Measurements from ENCODE around the gene ASB18. TPM values are rescaled to one million over a fixed set of nuclear protein-coding genes. Genes with fewer than 3 reads are reported as not detected.

The ASB18 gene
- total RNA-seq, 3 donors from 2014 or later, result not detected

DNA sequence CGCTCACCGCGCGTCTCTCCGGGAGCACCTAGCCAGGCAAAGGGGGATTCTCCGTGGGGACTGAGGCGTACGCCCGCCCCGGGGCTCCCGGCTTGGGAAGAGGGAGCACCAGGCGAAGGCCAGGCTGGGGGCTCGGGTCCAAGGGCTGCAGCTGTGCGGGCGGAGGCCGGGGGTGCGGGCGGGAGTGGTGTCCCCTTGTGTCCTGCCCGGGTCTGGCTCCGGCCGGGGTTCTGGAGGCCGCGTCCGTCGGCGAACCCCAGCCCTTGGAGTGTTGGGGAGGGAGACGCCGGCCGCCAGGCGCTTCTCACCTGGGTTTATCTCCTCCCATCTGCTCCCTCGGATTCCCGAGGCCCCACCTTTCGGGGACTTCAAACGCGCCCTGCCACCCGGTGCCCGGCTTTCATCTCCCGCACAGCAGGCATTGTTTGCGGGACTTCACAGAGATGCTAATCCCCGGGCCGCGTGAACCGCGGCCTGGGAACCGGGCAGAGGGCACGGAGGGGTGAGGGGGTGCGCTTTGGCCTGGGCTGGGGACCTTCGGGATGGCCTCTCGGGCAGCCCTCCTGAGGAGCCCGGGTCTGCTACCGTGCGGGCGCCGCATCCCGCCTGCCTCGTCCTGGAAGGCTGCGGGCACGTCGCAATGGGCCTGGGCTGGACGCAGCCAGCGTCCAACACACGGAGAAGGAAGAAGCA lies 91.0 kb downstream of the ASB18 start:
- H3K36me3 ChIP-seq (ENCODE audit: low read depth), result no peaks in the 10 kb centered on the region
- H3K9me3 ChIP-seq, result no peaks in the 10 kb centered on the region
- H3K4me3 ChIP-seq, result no peak overlapping the region
- DNase-seq, result no peak
- H3K4me1 ChIP-seq (ENCODE audit: low read depth), result peaks cover 17% of the 10 kb centered on the region
- intact Hi-C loops (cut with DNase I, micrococcal nuclease), result no loop called here
- no peak for ATAC-seq
- TF ChIP-seq, protein P1, sequence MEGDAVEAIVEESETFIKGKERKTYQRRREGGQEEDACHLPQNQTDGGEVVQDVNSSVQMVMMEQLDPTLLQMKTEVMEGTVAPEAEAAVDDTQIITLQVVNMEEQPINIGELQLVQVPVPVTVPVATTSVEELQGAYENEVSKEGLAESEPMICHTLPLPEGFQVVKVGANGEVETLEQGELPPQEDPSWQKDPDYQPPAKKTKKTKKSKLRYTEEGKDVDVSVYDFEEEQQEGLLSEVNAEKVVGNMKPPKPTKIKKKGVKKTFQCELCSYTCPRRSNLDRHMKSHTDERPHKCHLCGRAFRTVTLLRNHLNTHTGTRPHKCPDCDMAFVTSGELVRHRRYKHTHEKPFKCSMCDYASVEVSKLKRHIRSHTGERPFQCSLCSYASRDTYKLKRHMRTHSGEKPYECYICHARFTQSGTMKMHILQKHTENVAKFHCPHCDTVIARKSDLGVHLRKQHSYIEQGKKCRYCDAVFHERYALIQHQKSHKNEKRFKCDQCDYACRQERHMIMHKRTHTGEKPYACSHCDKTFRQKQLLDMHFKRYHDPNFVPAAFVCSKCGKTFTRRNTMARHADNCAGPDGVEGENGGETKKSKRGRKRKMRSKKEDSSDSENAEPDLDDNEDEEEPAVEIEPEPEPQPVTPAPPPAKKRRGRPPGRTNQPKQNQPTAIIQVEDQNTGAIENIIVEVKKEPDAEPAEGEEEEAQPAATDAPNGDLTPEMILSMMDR (IDR thresholded peaks at IDR 0.05), result no peak

DNA sequence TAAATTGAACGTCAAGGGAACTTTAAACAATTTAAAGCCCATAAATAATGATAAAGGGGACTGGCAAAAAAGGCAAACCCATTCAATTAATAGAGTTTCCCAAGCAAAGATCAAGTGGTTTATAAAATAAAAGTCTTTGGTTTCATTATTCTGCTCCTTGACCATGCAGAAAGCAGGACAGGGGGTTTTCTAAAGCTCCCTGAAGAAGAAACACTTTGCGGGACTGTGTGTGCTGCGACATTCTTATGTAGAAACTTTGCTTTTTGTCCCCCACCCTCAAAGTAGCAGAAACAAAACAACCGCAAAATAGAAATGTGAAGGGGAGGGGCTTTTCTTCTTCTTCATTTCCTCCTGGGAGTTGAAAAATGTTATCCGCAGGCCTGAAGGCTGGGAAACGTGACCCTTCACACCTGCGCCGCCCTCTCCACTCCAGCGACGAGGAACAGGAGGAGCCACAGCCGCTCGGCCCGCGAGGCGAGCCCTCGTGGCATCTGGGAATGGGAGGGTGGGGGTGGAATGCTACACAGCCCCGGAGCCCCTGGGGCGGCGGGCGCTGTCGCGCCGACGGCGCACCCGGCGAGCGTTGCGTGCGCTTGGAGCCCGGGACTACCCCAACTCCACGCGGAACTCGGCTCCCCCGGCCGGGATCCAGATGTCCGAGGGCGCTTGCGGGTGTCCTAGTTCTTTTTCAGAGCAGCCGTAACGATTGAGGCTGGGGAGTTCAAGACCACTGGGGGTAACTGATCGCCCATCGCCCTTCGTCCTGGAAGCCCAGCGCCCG lies 91.8 kb downstream of the ASB18 start:
- no peak for ATAC-seq
- Histone ChIP-seq H3K36me3 (ENCODE audit: low read depth) (no peaks in the 10 kb centered on the region), H3K9me3 (no peaks in the 10 kb centered on the region), H3K4me1 (ENCODE audit: low read depth) (peaks cover 16% of the 10 kb centered on the region), H3K4me3 (no peak overlapping the region)
- no peak for DNase-seq
- TF ChIP-seq, protein P1 (IDR thresholded peaks at IDR 0.05), result no peak
- intact Hi-C loops (cut with DNase I, micrococcal nuclease), result no loop called here

DNA sequence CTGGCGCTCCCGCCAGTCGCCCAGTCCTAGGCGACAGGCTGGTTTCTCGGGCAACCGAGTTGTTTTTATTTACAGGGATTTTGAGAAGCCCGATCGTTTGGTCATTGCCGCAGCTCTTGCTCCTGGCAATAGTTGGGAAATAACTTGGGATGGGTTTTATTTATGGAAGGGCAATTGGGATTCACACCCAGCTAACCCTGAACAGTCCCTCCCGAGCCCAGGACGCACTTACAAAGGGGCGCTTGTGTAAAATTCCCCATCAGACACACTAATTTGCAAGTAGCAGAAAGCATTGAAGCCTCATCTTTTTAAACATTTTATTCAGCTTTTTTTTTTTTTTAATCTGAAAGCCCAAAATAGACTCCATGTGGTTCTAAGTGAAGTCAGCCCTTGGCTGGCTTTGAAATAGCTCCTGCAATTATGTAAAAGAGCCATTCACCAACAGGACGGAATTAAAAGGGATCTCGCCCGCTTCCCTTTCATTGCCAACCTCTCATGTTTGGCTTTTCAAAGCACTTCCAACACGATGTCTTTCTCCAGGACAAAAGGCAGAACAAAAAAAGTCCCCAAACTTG lies 92.4 kb downstream of the ASB18 start:
- Histone ChIP-seq H3K4me1 (ENCODE audit: low read depth) (peaks cover 23% of the 10 kb centered on the region), H3K36me3 (ENCODE audit: low read depth) (no peaks in the 10 kb centered on the region), H3K9me3 (no peaks in the 10 kb centered on the region), H3K4me3 (no peak overlapping the region)
- no peak for DNase-seq
- TF ChIP-seq, protein P1 (IDR thresholded peaks at IDR 0.05), result no peak
- intact Hi-C loops (cut with DNase I, micrococcal nuclease), result no loop called here
- ATAC-seq, result no peak

DNA sequence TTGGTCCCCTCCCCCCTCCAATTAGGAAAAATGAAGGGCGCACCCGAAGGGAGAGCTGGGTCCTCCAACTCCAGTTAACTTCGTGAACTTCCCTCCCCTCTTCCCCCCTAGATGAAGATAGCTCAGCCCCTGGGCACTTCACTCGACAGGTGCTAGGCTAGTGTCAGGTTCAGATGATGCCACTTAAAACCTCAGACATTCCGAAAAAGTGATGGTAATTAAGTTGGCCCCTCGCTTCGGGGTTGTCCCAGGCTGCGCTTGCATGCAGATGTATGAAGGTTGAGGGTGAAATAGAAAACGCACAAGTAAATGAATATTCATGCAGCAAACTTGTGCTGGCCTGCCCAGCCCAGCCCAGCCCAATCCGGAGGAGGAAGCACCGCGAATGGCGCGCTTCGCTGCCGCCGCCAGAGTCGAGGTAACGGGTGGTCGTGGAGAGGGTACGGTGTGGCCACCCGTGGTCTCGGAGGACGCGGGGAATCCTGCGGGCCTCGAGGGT lies 93.0 kb downstream of the ASB18 start:
- no peak overlapping the region for H3K4me3 ChIP-seq
- no peaks in the 10 kb centered on the region for H3K36me3 ChIP-seq (ENCODE audit: low read depth)
- TF ChIP-seq, protein P1 (IDR thresholded peaks at IDR 0.05), result no peak
- peaks cover 29% of the 10 kb centered on the region for H3K4me1 ChIP-seq (ENCODE audit: low read depth)
- DNase-seq (no peak), ATAC-seq (no peak)
- intact Hi-C loops (cut with DNase I, micrococcal nuclease), result no loop called here
- no peaks in the 10 kb centered on the region for H3K9me3 ChIP-seq

DNA sequence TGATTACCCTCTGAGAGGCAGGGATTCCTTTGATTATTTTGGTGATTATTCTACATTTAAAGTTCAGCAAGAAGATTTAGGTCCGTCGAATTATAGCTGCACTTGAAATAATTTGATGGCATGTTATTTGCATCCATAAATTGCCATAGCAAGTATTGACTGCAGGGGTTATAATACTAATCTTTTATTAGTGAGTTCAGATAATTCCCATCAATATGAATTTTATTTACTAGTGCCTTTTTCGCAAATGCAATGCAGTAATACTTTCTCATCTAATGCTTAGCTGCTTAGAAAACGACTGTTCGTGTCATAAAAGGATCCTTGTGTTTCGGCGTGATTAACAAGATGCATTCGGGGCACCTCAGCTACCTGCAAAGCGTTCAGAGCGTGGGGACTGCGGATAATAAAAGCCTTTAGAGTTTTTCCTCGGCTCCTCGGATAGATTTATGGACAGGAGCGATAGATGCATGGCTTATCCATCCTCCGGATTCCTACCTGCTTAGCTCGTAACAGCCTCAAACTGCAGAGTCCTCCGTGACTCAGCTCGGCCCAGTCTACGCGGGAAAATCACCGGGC lies 93.5 kb downstream of the ASB18 start:
- Histone ChIP-seq H3K4me3 (no peak overlapping the region), H3K9me3 (no peaks in the 10 kb centered on the region), H3K36me3 (ENCODE audit: low read depth) (no peaks in the 10 kb centered on the region), H3K4me1 (ENCODE audit: low read depth) (peaks cover 33% of the 10 kb centered on the region)
- intact Hi-C loops (cut with DNase I, micrococcal nuclease), result no loop called here
- no peak for ATAC-seq
- TF ChIP-seq, protein P1 (IDR thresholded peaks at IDR 0.05), result no peak
- no peak for DNase-seq
